Thyroid gland (tissue), 4 donors: ENCODE measurements around the gene PEPD. TPM values are rescaled to one million over a fixed set of nuclear protein-coding genes. Genes with fewer than 3 reads are reported as not detected.

ENCODE experiments used
- DNase-seq, 2 donors: peaks; one replicate each; pipeline ENCODE4 v3.0.0-alpha.2; 2019
- H3K27ac ChIP-seq, 3 donors: fragments of 200-600 bp; sonication (generic); 1 replicate in 2 of 3; 2 replicates in 1 of 3; pipeline ENCODE4 v1.5.1; 2016 to 2019; ENCODE audit warnings: mild to moderate bottlenecking in 1 of 3, moderate library complexity in 1 of 3
- H3K27me3 ChIP-seq: fragments of 200-600 bp; sonication (generic); one replicate; pipeline ENCODE4 v1.5.1; 2019
- H3K36me3 ChIP-seq, 2 donors: fragments of 200-600 bp; sonication (generic); one replicate each; pipeline ENCODE4 v1.5.1; 2016 to 2019
- H3K4me1 ChIP-seq, 2 donors: fragments of 200-600 bp; sonication (generic); one replicate each; pipeline ENCODE4 v1.5.1; 2017 to 2019
- H3K4me3 ChIP-seq, 3 donors: fragments of 200-600 bp; sonication (generic); replicated peaks in 1 of 3; 1 replicate in 2 of 3; 2 replicates in 1 of 3; pipeline ENCODE4 v1.5.1; 2016; ENCODE audit warnings: mild to moderate bottlenecking in 1 of 3
- H3K9me3 ChIP-seq: fragments of 200-600 bp; sonication (generic); one replicate; pipeline ENCODE4 v1.5.1; 2017
- CTCF ChIP-seq, 6 experiments: fragments of 200-600 bp in 3 of 6; fragments of 450-650 bp in 3 of 6; sonication (generic) in 3 of 6; IDR thresholded peaks; one replicate each; pipeline ENCODE4 v1.5.1; 2016 to 2019; ENCODE audit warnings: antibody characterized with exemption in 6 of 6, mild to moderate bottlenecking in 2 of 6, inconsistent platforms in 1 of 6, moderate library complexity in 1 of 6
- POLR2A ChIP-seq, 2 donors: fragments of 450-650 bp; IDR thresholded peaks; one replicate each; pipeline ENCODE4 v1.6.1; 2017; ENCODE audit warnings: antibody characterized with exemption in 2 of 2, mild to moderate bottlenecking in 2 of 2, moderate library complexity in 1 of 2
- WGBS, 2 donors: methylation state at CpG; one replicate each; pipeline ENCODE4 v1.1.5; 2017; 5-methylcytosine and 5-hydroxymethylcytosine counted together
- intact Hi-C: fragments of 100-400 bp; cut with DNase I; formaldehyde crosslinking; loops from one replicate; pipeline ENCODE4 v1.15.1; 2023
- total RNA-seq, 4 donors: library from RNA; depleted of rRNA; stranded (reverse); fragments of >200 nt; gene quantifications; one replicate each; pipeline ENCODE4 v1.2.3, GENCODE V29; 2016

PEPD gene
- total RNA-seq, 4 donors from 2014 or later: 76.8 to 121 (median 102) TPM

- intact Hi-C loops: no loop called here
- no peak overlapping the region for H3K4me3 ChIP-seq
- H3K27ac ChIP-seq: no peak overlapping the region
- DNase-seq: no peak
- no peaks in the 10 kb centered on the region for H3K9me3 ChIP-seq
- H3K27me3 ChIP-seq: no peaks in the 10 kb centered on the region
- H3K36me3 ChIP-seq: no peaks in the 10 kb centered on the region
- WGBS, 2 donors: 77 to 91% methylated on average over 8 to 9 of the region's 9 CpGs
- TF ChIP-seq CTCF (IDR thresholded peaks at IDR 0.05) (no peak), POLR2A (IDR thresholded peaks at IDR 0.05) (no peak)
- no peaks in the 10 kb centered on the region for H3K4me1 ChIP-seq
Measured at GRCh38 chr19:33490041-33490451, 31.5 kb downstream of the PEPD start.

- TF ChIP-seq POLR2A (IDR thresholded peaks at IDR 0.05) (no peak), CTCF (IDR thresholded peaks at IDR 0.05) (no peak)
- no peaks in the 10 kb centered on the region for H3K27me3 ChIP-seq
- no peak overlapping the region for H3K27ac ChIP-seq
- no peaks in the 10 kb centered on the region for H3K9me3 ChIP-seq
- no peak overlapping the region for H3K4me3 ChIP-seq
- no peak for DNase-seq
- WGBS, 2 donors: 89 to 98% methylated on average over 5 to 7 of the region's 8 CpGs
- H3K36me3 ChIP-seq: no peaks in the 10 kb centered on the region
- no peaks in the 10 kb centered on the region for H3K4me1 ChIP-seq
- intact Hi-C loops: no loop called here
Measured at GRCh38 chr19:33488826-33489225, 32.8 kb downstream of the PEPD start.

GRCh38 chr19:33487901-33488800, 33.4 kb downstream of the PEPD start:
- no peaks in the 10 kb centered on the region for H3K36me3 ChIP-seq

GRCh38 chr19:33486936-33487811, 34.4 kb downstream of the PEPD start:
- intact Hi-C loops: no loop called here
- no peaks in the 10 kb centered on the region for H3K36me3 ChIP-seq
- H3K9me3 ChIP-seq: no peaks in the 10 kb centered on the region
- H3K4me1 ChIP-seq: no peaks in the 10 kb centered on the region
- no peak overlapping the region for H3K4me3 ChIP-seq
- H3K27me3 ChIP-seq: no peaks in the 10 kb centered on the region
- no peak for TF ChIP-seq CTCF (IDR thresholded peaks at IDR 0.05)
- TF ChIP-seq POLR2A (IDR thresholded peaks at IDR 0.05): no peak
- 87 to 92% methylated on average over 21 to 23 of the region's 23 CpGs for WGBS, 2 donors
- H3K27ac ChIP-seq: no peak overlapping the region
- DNase-seq: no peak

More at GRCh38 chr19:33487901-33488800, 33.4 kb downstream of the PEPD start:
- WGBS, 2 donors: 89 to 90% methylated on average over 10 to 13 of the region's 16 CpGs
- intact Hi-C loops: no loop called here
- no peak overlapping the region for H3K4me3 ChIP-seq
- no peak for DNase-seq
- no peaks in the 10 kb centered on the region for H3K27me3 ChIP-seq
- H3K9me3 ChIP-seq: no peaks in the 10 kb centered on the region
- no peak for TF ChIP-seq POLR2A (IDR thresholded peaks at IDR 0.05)
- no peak for TF ChIP-seq CTCF (IDR thresholded peaks at IDR 0.05)
- H3K4me1 ChIP-seq: no peaks in the 10 kb centered on the region
- no peak overlapping the region for H3K27ac ChIP-seq
